ENCODE data around the gene PIGL. TPM values are rescaled to one million over a fixed set of nuclear protein-coding genes. Genes with fewer than 3 reads are reported as not detected.
"Not testable (repeated sequence)": the region's sequence is repeated elsewhere in the genome, so short reads cannot be mapped to it uniquely, and the experiment has no call there.

The PIGL gene
- total and polyA plus RNA-seq, 12 donors: 10.3 to 102 (median 29.5) TPM

DNA sequence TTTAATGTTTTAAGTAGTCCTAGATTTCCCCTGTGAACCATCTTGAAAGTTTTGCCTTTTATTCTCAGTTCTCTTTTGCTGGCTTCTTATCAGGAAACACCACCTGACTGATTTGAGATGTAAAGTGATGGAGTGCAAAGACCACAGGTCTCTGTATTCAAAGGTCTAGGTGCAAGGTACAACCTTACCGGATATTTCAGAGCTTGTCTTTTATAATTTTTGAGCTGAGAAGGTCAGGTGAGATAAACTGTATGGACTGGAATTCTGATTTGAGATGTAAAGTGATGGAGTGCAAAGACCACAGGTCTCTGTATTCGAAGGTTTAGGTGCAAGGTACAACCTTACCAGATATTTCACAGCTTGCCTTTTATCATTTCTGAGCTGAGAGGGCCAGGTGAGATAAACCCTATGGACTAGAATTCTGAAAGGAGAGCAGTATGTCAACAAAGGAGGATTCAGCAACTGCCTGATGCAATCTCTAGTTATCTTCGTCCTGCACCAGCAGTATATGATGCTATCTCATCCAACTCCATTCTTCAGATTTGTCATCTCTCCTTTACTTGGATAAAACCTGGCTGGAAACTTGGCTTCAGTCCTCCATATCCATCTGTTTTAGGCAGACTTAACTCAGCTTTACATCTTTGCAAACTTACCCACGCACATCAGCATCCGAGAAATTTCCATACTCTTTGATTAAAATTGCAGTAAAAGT, 72.0 kb downstream of the PIGL start:
- Histone ChIP-seq H3K36me3 (replicated peaks in 1 of 2) (no peaks in the 10 kb centered on the region), H3K27ac (peak overlapping the region in 1 of 5 donors; percentile 23), H3K27me3 (no peaks in the 10 kb centered on the region), H3K4me3 (no peak overlapping the region), H3K9me3 (replicated peaks in 1 of 3) (no peaks in the 10 kb centered on the region), H3K4me1 (replicated peaks in 1 of 2) (peaks cover 25 to 30% of the 10 kb centered on the region in 2 donors)
- 89 to 92% (median 91%) methylated on average over 5 of the region's 5 CpGs for WGBS, 4 donors
- DNase-seq: no peak
- no peak for TF ChIP-seq POLR2A (IDR thresholded peaks at IDR 0.05)
- TF ChIP-seq, protein P1, sequence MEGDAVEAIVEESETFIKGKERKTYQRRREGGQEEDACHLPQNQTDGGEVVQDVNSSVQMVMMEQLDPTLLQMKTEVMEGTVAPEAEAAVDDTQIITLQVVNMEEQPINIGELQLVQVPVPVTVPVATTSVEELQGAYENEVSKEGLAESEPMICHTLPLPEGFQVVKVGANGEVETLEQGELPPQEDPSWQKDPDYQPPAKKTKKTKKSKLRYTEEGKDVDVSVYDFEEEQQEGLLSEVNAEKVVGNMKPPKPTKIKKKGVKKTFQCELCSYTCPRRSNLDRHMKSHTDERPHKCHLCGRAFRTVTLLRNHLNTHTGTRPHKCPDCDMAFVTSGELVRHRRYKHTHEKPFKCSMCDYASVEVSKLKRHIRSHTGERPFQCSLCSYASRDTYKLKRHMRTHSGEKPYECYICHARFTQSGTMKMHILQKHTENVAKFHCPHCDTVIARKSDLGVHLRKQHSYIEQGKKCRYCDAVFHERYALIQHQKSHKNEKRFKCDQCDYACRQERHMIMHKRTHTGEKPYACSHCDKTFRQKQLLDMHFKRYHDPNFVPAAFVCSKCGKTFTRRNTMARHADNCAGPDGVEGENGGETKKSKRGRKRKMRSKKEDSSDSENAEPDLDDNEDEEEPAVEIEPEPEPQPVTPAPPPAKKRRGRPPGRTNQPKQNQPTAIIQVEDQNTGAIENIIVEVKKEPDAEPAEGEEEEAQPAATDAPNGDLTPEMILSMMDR (IDR thresholded peaks at IDR 0.05): no peak
- intact Hi-C loops (cut with DNase I): no loop called here

DNA sequence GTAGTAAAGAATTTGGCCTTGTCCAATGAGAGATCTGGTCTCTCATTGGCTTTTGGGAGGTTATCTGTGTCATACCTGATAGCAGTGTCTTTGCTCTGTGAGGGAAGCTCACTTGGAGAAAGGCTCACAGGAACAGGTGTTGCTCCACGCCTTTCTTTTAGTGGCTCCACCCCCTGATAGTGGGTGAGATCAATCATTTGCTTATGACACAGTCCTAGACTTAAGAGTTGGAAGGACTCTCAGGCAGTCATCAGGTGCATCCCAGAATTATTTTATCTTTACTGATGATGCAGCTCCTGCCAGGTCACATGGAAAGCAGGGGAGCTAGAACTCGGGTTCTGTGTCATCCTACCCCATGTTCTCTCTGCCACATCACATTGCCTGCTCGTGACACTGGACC, 76.9 kb downstream of the PIGL start:
- DNase-seq: no peak
- Histone ChIP-seq H3K27me3 (no peaks in the 10 kb centered on the region), H3K9me3 (replicated peaks in 1 of 3) (no peaks in the 10 kb centered on the region), H3K36me3 (replicated peaks in 1 of 2) (no peaks in the 10 kb centered on the region), H3K27ac (no peak overlapping the region), H3K4me1 (replicated peaks in 1 of 2) (no peaks in the 10 kb centered on the region), H3K4me3 (no peak overlapping the region)
- WGBS, 4 donors: 84 to 97% (median 94%) methylated on average over 3 of the region's 3 CpGs
- intact Hi-C loops (cut with DNase I): no loop called here
- TF ChIP-seq, protein P1 (IDR thresholded peaks at IDR 0.05): no peak
- no peak for TF ChIP-seq POLR2A (IDR thresholded peaks at IDR 0.05)

DNA sequence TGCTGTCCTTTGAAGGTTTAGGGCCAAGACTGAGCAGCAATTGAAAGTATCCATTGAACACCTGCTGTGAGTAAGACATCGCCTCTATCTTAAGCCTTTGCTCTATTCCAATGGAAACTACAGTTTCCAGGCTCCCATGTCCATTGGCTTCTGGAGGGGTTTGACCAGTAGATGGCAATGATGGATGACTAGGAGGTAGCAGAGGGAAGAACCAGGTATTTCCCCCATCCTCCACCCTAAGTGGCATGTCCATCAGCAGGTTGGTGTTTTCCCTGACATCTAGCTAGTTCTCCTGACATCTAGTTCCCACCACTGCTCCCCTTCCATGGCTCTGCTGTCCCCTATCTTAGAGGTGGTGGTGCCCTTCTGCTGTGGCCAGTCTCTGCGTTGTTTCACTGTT, 77.5 kb downstream of the PIGL start:
- 90 to 100% (median 97%) methylated on average over 2 of the region's 2 CpGs for WGBS, 4 donors
- DNase-seq: no peak

DNA sequence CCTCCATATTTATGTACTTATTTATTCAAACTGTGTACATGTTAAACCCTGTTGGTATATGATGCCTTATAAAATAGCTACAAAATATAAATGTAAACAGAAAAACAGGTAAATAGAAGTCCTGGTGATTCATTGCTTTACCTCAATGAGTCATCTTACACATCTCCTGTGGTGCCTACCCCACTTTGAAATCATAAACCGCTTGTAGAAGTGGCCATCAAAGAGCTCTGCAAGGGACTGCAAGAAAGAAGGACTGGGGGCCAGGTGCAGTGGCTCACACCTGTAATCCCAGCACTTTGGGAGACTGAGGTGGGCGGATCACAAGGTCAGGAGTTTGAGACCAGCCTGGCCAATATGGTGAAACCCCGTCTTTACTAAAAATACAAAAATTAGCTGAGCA, 79.1 kb downstream of the PIGL start:
- not testable (repeated sequence) for H3K4me3 ChIP-seq

More for the DNA sequence above, 77.5 kb downstream of the PIGL start:
- no peak overlapping the region for H3K27ac ChIP-seq
- no peaks in the 10 kb centered on the region for H3K36me3 ChIP-seq (replicated peaks in 1 of 2)
- no peak overlapping the region for H3K4me3 ChIP-seq
- intact Hi-C loops (cut with DNase I): no loop called here
- TF ChIP-seq, protein P1 (IDR thresholded peaks at IDR 0.05): no peak
- TF ChIP-seq POLR2A (IDR thresholded peaks at IDR 0.05): no peak
- H3K4me1 ChIP-seq (replicated peaks in 1 of 2): no peaks in the 10 kb centered on the region
- H3K9me3 ChIP-seq (replicated peaks in 1 of 3): no peaks in the 10 kb centered on the region
- H3K27me3 ChIP-seq: no peaks in the 10 kb centered on the region

More for the DNA sequence above, 79.1 kb downstream of the PIGL start:
- H3K36me3 ChIP-seq (replicated peaks in 1 of 2); H3K27ac ChIP-seq; DNase-seq; intact Hi-C loops (cut with DNase I); H3K27me3 ChIP-seq; H3K4me1 ChIP-seq (replicated peaks in 1 of 2); H3K9me3 ChIP-seq (replicated peaks in 1 of 3): not testable (repeated sequence)
- WGBS, 4 donors: 92 to 96% (median 95%) methylated on average over 3 of the region's 3 CpGs
